ENCODE data around the gene NUAK1. TPM values are rescaled to one million over a fixed set of nuclear protein-coding genes. Genes with fewer than 3 reads are reported as not detected.

NUAK1 gene
- total RNA-seq, 4 donors from 2014 or later: 9.4 to 56.8 (median 26.8) TPM

DNA sequence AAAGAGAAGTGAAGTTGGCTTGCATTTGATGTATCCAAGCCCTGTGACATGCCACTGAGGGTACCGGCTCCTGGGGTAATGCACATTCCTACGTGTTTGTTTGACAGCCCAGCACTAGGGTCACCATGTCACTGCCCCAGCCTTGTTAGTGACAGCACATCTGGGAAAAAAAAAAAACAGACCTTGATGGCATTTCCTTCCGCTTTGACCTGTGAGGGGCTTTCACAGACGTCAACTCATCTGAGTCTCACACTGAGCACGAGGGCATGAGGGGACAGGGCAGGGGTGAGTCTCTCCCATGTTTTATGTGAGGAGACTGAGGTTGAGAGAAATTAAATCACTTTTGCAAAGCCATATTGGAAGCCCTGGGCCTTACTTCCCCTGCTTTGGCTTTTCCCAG is 111.5 kb downstream of the NUAK1 start:
- intact Hi-C loops (cut with DNase I; ENCODE audit: low total_unique reads): no loop called here
- TF ChIP-seq POLR2A (IDR thresholded peaks at IDR 0.05): no peak
- TF ChIP-seq CTCF (IDR thresholded peaks at IDR 0.05): no peak

GRCh38 chr12:106025129-106025528 is 113.6 kb downstream of the NUAK1 start:
- H3K27ac ChIP-seq: no peak overlapping the region
- H3K27me3 ChIP-seq: no peaks in the 10 kb centered on the region
- no peaks in the 10 kb centered on the region for H3K9me3 ChIP-seq
- H3K4me1 ChIP-seq: no peaks in the 10 kb centered on the region
- no peak for DNase-seq
- no peaks in the 10 kb centered on the region for H3K36me3 ChIP-seq
- intact Hi-C loops (cut with DNase I; ENCODE audit: low total_unique reads): no loop called here
- TF ChIP-seq CTCF (IDR thresholded peaks at IDR 0.05) (no peak), POLR2A (IDR thresholded peaks at IDR 0.05) (no peak)
- no peak overlapping the region for H3K4me3 ChIP-seq

More for the DNA sequence above, 111.5 kb downstream of the NUAK1 start:
- no peaks in the 10 kb centered on the region for H3K4me1 ChIP-seq
- no peaks in the 10 kb centered on the region for H3K27me3 ChIP-seq
- no peaks in the 10 kb centered on the region for H3K36me3 ChIP-seq
- no peak for DNase-seq
- no peak overlapping the region for H3K27ac ChIP-seq
- no peak overlapping the region for H3K4me3 ChIP-seq
- H3K9me3 ChIP-seq: no peaks in the 10 kb centered on the region

- no peak overlapping the region for H3K4me3 ChIP-seq
- no peak for TF ChIP-seq CTCF (IDR thresholded peaks at IDR 0.05)
- no peak for TF ChIP-seq POLR2A (IDR thresholded peaks at IDR 0.05)
- no peaks in the 10 kb centered on the region for H3K36me3 ChIP-seq
- no peaks in the 10 kb centered on the region for H3K9me3 ChIP-seq
- intact Hi-C loops (cut with DNase I; ENCODE audit: low total_unique reads): no loop called here
- DNase-seq: no peak
- no peak overlapping the region for H3K27ac ChIP-seq
- H3K27me3 ChIP-seq: no peaks in the 10 kb centered on the region
- H3K4me1 ChIP-seq: no peaks in the 10 kb centered on the region
These were observed 115.7 kb downstream of the NUAK1 start for GRCh38 chr12:106023039-106023438.

DNA sequence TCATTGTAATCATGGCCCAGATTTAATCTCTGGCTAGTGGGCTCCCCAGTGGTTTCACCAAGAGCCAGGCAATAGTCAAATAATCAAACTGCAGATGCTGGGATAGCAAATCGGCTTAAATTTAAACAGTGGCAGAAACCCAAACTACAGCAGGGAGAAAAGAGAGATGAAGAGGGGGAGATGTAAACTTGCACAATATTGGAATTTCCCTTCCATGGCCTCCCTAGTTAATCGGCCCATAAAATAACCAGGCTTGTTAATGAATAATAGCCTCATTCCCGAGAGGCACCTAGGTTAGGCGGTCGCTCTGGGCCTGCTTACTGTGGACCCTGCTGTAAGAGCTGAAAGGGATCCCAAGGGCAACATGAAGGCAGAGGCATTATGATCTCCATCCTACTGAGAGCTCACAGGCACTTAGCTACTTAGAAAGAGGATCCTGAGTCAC is 116.2 kb downstream of the NUAK1 start:
- DNase-seq: no peak
- no peaks in the 10 kb centered on the region for H3K27me3 ChIP-seq
- intact Hi-C loops (cut with DNase I; ENCODE audit: low total_unique reads): no loop called here

GRCh38 chr12:106021516-106021915 is 117.2 kb downstream of the NUAK1 start:
- Histone ChIP-seq H3K4me1 (no peaks in the 10 kb centered on the region), H3K27ac (no peak overlapping the region), H3K4me3 (no peak overlapping the region), H3K36me3 (no peaks in the 10 kb centered on the region), H3K9me3 (no peaks in the 10 kb centered on the region), H3K27me3 (no peaks in the 10 kb centered on the region)
- intact Hi-C loops (cut with DNase I; ENCODE audit: low total_unique reads): no loop called here
- DNase-seq: no peak
- no peak for TF ChIP-seq POLR2A (IDR thresholded peaks at IDR 0.05)
- TF ChIP-seq CTCF (IDR thresholded peaks at IDR 0.05): no peak

More for the DNA sequence above, 116.2 kb downstream of the NUAK1 start:
- Histone ChIP-seq H3K9me3 (no peaks in the 10 kb centered on the region), H3K4me3 (no peak overlapping the region), H3K27ac (no peak overlapping the region), H3K36me3 (no peaks in the 10 kb centered on the region), H3K4me1 (no peaks in the 10 kb centered on the region)
- TF ChIP-seq POLR2A (IDR thresholded peaks at IDR 0.05) (no peak), CTCF (IDR thresholded peaks at IDR 0.05) (no peak)
